ENCODE measurements around the gene ENKD1.

ENKD1 gene

DNA sequence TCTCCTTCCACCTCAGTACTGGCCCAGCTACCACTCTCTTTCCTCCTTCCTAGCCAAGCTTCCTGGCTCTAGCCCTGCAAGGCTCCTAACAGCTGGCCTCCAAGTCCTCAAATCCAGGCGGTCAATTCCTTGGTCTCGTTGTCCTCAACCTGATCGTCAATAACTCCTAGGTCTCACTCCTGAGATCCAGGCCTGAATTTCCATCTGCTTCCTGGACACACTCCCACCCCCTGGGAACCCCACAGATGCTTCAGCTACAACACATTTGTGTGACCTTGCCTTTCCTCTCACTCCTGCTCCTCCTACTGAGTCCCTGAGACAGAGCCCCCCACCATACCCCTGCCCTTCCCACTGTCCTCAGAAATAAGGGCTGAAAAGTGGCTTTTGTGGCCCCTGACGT, 2.3 kb downstream of the ENKD1 start:
- no peak for DNase-seq (ENCODE audit: low read depth in 1 of 2, low spot score in 1 of 2)

DNA sequence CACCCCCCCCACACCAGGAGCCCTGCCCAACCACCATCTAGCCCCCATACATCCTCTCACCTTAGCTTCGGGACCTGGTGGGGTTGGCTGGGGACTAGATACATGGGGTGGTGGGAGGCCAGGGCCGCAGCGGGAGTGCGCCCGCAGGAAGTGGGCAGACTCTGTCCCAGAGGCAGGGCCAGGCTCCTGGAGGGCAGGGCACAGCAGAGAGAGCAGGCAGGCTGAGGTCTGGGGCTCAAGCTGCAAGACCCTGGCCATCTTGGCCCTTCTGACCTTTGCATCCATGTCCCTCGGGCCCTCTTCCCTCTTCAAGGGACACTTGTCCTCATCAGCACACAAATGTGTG, 2.7 kb downstream of the ENKD1 start:
- DNase-seq (ENCODE audit: low read depth in 1 of 2, low spot score in 1 of 2): no peak

DNA sequence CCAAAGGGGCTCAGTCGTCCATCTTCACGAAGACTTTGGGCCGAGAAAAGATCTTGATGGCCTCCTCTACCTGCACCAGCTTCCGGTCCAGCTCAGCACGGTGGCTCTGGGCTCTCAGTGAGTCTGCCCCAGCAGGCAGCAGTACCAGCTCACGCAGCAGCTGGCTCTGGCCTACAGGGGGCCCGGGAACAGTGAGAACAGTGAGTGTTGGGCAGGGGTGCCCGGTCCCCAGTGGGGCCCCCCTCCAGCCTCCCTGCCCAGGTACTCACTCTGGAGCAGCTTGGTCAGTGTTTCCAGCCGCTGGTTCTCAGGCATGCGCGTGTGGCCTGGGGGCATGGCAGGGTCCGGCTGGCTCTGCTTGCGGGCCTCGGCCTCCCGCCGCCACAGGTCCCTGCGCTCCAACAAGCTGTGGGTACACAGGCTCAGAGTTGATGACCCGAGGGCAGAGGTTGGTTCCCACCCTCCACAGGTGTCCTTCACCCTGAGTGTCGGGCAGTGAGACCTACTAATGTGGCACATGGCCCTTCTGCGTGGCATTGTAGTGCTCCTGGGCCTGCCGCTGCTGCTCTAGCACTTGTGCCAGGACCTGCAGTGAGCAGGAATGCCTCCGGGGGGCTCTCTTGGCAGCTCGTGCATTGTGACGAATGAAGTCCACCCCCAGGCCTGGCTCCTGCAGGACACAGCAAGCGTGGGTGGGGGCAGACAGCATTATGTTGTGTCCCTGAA, 3.2 kb downstream of the ENKD1 start:
- DNase-seq (ENCODE audit: low read depth in 1 of 2, low spot score in 1 of 2): no peak

DNA sequence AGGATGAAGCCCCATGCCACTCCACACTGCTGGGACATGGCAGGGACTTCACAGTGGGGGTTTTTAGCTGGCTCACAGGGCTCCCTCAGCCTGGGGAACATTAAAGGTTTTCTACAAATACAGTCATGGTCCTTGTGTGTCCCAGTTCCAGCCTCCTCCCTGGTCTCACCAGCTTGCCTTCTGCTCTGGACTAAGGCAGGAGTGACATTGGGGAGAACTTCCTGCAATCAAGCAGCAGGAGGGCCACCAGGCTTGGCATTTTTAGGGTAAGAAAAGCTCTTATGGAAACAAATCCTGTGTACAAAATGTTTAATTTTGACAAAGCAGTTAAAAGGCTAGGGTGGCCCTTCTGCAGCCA, 3.9 kb downstream of the ENKD1 start:
- no peak for DNase-seq (ENCODE audit: low read depth in 1 of 2, low spot score in 1 of 2)

DNA sequence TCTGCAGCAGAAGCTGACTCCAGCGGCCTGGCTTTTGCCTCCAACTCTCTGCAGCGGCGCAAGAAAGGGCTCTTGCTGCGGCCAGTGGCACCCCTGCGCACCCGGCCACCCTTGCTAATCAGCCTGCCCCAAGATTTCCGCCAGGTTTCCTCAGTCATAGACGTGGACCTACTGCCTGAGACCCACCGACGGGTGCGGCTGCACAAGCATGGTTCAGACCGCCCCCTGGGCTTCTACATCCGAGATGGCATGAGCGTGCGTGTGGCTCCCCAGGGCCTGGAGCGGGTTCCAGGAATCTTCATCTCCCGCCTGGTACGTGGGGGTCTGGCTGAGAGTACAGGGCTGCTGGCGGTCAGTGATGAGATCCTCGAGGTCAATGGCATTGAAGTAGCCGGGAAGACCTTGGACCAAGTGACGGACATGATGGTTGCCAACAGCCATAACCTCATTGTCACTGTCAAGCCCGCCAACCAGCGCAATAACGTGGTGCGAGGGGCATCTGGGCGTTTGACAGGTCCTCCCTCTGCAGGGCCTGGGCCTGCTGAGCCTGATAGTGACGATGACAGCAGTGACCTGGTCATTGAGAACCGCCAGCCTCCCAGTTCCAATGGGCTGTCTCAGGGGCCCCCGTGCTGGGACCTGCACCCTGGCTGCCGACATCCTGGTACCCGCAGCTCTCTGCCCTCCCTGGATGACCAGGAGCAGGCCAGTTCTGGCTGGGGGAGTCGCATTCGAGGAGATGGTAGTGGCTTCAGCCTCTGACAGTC, 4.5 kb downstream of the ENKD1 start:
- no peak for DNase-seq (ENCODE audit: low read depth in 1 of 2, low spot score in 1 of 2)

DNA sequence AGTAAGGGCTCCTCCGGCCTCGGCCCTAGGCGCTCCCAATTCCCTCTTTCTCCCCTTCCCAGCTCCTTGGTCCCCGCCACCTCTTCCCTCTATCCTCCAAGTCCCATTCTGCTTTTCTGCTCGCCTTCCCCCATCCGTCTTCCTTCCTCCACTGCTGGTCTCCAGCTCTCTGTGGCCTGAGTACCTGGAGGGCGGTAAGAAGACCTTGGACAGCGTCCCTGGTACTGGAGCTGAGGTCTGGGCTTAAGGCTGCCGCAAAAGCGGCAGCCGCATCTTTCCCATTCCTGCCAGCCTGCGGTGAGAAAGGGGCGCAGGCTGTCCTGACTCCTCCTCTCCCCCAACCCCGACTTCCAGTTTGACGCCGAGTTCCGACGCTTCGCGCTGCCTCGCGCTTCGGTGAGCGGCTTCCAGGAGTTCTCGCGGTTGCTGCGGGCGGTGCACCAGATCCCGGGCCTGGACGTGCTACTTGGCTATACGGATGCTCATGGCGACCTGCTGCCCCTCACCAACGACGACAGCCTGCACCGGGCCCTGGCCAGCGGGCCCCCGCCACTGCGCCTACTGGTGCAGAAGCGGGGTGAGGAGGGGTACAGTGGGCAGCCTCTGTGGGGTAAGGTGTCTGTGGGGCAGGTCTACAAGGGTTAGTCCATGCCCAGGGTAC, 5.3 kb downstream of the ENKD1 start:
- no peak for DNase-seq (ENCODE audit: low read depth in 1 of 2, low spot score in 1 of 2)

DNA sequence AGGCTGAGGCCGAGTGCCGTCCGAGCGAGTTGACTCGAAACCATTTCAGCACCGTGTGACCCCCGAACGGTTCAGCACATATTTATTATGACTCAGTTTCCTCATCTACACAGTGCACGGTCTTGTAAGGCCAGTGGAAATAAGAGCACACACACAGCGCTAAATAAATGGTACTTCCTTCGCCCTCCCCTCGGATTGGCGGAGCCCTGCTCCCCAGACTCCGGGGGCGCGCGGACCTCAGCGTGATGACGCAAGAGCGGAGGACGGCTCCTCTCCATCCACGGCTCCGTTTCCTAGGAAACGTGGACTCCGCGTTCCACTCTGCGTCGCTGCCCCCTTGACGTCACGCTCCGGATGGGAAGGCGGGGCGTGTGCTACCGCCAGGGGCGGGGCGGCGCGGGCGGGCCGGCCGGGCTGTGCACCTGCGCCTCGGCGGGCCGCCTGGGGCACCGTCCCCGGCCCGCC, 6.0 kb downstream of the ENKD1 start, which contains the start of gene PARD6A:
TSS of gene PARD6A (plus strand) at position 397 of the 465 bp plus-strand sequence. CDS start 79 bp downstream, outside the sequence.
- DNase-seq (ENCODE audit: low read depth in 1 of 2, low spot score in 1 of 2): peak; percentile 86 to 92

DNA sequence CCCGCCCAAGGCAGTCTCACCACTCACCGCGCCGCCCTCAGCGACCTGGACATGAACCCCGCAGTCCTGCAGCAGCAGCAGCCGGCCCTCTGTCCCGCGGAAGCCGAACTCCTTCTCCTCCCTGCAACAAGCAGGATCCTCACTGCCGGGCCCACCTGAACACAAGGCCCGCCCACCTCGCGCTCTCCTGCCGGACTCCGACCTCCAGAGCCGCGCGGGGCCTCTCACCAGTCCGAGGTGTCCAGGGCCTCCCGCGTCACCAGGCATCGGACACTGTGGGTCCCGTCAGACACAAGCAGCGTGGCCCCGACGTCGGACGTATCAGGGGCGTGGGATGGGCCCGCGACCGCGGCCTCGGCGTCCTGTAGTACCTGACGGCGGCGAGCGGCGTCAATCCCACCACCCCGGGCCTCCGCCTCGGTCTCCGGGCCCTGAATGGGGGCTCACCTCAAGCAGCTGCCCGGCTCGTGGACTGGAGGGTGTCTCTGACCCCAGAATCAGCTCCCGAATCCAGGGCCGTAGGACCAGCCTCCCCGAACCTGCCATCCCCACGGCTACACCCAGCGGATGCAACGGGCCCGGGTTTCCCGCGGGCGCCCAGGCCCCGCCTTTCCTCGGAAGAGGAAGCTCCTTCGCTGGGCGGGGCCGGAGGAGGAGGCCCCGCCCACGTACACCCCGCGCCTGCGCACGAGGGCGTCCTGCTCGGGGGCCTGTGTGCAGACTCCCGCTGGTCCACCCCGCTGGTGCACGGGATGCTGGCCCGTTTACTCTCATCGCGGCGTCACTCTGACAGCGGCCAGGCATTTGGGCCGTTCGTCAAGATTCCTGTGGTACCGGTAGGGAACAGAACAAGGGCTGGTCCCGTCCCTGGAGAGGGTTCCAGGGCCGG, 6.6 kb downstream of the ENKD1 start, which contains the start of gene ACD:
TSS of gene ACD (minus strand) at position 586 of the 889 bp plus-strand sequence. CDS start at position 546, 40 bp downstream.
- peak; percentile 78 to 92 for DNase-seq (ENCODE audit: low read depth in 1 of 2, low spot score in 1 of 2)

DNA sequence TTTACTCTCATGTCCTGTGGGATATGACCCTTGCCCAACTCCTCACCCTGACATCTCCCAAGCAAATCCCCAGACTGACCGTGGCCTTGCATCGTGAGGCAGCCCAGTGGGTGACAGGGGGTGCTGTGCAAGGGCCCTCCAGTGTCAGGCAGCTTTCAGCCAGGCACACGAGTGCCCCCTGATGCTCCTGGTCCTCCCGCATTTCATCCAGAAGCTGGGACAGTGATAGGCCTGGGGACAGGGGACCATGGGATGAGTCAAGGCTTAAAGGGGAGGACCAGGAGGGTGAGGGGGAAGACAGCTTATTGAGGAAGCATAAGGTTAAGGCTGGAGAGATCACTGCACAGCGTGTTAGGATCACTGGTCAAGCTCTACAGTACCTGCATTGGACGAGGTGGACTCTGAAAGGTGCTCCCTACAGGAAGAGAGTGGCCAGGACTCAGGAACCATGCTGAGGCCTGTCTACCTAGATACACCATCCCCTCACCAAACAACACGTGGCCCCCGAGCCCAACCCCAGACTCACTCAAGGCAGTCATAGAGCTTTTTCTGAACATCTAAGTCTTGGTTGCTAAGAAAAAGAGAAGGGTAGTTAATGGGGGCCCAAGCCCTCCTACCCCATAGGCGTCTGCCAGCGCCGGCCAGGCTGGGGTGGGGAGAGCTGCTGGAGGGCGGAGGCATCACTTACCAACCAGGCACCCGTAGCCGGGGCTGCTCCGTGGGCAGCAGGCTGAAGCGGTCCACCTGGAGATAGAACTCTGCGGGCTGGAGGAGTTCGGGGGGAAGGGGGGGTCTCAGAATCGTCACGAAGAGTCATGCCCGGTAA, 7.5 kb downstream of the ENKD1 start:
- no peak for DNase-seq (ENCODE audit: low read depth in 1 of 2, low spot score in 1 of 2)

DNA sequence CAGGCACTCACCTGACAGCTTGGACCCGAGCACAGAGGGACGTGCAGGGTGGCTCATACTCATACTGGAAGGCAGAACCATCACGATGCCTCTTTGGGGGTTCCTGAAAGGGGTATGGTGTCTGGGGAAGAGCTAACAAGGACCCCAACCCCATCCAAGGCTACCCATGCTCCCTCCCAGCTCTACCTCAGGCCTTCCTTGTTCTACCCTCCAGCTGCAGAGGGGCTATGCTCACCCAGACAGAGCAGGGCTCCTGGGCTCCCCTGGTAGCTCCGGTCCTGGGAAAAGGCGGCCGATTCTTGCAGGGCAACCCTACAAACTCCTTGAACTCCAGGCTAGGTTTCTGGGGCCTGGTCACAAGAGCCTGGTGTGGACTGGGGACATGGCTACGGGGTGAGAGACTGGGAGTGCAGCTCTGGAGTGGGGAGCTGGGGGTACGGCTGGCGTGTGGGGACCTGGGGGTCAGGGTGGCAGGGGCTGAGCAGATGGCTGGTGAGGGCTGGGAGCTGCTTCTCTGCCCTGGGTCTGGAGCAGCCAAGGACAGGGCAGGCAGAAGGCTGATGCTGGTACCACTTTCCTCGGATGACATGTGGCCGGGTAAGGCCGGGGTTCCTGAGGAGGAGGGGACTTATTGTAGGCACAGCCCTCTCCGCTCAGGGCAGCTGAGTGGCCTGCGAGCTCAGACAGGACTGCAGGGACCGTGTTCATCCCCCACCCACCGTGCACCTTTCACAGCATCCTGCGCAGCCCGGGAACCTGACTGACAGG, 8.6 kb downstream of the ENKD1 start:
- DNase-seq (ENCODE audit: low read depth in 1 of 2, low spot score in 1 of 2): no peak

DNA sequence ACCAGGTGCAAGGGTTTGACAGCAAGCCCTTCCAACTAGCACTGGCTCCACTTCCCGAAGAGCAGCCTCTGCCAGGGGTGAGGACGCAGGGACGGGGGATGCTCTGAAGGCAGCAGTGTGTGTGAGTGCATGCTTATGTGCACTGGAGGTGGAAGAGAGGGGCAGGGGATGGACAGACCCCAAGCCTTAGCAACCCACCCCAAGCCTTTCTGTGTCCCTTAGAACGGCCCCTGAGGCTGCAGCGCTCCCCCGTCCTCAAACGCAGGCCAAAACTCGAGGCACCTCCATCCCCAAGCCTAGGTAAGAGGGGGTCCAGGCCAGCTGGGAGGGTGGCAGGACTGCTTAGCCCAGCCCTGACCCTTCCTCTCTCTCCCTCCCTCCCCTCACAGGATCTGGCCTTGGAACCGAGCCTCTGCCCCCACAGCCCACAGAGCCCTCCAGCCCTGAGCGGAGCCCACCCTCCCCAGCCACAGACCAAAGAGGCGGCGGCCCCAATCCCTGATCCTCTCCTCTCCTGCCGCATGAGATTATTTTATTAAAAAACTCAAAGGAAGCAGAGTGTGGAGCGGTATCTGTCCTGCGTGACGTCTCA, 9.4 kb downstream of the ENKD1 start:
- no peak for DNase-seq (ENCODE audit: low read depth in 1 of 2, low spot score in 1 of 2)

DNA sequence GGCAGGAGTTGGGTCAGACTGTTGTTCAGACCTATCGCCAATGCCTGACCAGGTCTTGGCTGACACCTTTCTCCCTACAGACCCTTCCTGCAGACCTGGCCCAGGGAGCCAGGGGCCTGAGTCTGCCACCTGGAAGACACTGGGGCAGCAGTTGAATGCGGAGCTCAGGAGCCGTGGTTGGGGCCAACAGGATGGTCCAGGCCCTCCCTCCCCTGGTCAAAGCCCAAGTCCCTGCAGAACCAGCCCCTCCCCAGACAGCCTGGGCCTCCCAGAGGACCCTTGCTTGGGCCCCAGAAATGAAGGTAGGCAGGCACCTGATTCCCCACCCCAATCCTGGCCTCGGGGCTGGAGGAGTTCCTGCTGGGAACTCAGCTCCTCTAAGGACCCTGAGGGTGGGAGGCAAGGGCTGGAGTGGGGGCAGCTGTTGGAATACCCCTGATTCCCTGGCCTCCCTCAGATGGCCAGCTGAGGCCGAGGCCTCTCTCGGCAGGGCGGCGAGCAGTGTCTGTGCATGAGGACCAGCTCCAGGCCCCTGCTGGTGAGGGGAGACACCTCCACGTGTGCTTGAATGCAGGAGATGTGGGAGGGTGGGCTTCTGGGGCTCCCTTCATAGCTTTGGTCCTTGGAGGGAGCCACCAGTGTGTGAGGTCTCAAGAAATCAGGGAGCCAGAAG, 10.1 kb downstream of the ENKD1 start:
- DNase-seq (ENCODE audit: low read depth in 1 of 2, low spot score in 1 of 2): no peak

DNA sequence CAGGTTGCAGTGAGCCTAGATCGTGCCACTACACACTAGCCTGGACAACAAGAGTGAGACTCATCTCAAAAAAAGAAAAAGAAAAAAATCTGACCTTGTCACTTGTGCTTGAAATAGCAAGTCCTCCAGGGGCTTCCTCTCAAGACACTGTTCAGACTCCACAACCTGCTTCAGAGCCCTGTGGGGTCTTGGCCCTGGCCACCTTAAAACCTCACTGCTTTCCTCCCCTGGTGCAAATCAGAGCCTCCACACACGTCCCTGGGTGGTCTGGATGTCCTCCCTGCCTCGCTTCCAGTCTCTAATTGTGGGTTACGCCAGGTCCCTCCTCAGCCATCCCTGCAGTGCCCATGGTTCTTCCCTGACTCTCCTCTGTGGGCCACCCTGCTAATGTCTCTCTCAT, 11.2 kb downstream of the ENKD1 start:
- DNase-seq (ENCODE audit: low read depth in 1 of 2, low spot score in 1 of 2): no peak

DNA sequence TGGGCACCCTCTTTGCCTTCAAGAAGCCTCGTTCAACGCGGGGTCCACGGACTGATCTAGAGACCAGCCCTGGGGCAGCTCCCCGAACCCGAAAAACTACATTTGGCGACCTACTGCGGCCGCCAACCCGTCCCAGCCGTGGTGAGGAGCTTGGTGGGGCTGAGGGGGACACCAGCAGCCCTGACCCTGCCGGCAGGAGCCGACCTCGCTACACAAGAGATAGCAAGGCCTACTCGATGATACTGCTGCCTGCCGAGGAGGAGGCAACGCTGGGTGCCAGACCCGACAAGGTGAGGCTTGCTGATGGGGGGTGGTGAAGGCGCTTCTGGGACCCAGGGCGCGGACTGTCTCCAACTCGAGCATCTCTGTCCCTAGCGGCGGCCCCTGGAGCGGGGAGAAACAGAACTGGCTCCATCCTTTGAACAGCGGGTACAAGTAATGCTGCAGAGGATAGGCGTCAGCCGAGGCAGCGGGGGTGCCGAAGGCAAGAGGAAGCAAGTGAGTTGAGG, 12.1 kb downstream of the ENKD1 start:
- no peak for DNase-seq (ENCODE audit: low read depth in 1 of 2, low spot score in 1 of 2)

DNA sequence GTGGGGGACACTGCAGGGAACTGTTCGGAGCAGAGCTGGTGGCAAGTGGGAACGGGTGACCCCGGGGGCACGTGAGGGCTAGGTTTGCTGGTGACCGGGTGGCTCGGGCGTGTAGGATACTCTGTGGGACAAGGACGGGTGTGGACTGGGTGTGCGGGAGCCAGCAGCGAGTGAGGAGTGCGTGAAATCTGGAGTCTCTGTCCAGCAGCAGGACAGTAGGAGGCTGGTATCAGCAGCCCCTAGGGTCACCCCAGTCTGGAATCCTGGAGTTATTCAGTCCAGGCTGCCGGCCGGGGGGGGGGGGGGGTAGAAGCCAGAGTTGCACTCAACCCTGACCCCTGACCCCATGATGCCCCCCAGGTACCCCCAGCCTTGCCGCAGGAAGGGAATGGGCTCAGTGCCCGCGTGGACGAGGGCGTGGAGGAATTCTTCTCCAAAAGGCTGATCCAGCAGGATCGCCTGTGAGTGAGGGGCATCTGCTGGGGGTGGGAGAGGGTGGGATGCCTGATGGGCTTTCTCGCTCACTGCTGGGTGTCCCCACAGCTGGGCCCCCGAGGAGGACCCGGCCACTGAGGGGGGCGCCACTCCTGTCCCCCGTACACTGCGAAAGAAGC, 12.7 kb downstream of the ENKD1 start:
- DNase-seq (ENCODE audit: low read depth in 1 of 2, low spot score in 1 of 2): no peak

DNA sequence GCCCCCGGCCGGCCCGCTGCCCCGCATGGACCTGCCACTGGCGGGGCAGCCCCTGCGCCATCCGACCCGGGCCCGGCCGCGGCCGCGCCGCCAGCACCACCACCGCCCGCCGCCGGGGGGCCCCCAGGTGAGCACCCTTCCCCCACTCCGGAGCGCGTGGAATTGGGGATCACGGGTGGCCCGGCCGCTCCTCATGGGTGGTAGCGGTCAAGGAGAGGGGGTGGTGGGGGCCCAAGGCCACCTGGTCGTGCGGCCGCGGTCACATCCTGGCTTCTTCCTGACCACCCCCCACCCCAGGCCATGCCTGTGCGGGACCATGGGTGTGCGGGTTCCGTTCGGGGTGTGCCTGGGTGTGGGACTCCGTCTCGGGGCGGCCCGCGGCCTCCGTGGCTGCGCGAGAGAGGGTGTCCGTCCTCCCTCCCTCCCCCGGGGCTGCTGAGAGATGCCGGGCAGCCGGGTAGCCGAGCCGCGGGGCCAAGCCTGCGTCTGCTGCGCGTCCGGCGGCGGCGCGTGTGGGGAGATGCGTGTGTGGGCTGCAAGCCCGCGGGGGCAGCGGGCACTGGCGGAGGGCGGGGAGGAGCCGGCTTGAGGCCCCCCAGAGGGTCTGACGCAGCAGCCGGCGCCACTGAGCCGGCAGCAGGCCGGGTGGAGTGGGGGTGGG, 13.3 kb downstream of the ENKD1 start:
- DNase-seq (ENCODE audit: low read depth in 1 of 2, low spot score in 1 of 2): no peak

DNA sequence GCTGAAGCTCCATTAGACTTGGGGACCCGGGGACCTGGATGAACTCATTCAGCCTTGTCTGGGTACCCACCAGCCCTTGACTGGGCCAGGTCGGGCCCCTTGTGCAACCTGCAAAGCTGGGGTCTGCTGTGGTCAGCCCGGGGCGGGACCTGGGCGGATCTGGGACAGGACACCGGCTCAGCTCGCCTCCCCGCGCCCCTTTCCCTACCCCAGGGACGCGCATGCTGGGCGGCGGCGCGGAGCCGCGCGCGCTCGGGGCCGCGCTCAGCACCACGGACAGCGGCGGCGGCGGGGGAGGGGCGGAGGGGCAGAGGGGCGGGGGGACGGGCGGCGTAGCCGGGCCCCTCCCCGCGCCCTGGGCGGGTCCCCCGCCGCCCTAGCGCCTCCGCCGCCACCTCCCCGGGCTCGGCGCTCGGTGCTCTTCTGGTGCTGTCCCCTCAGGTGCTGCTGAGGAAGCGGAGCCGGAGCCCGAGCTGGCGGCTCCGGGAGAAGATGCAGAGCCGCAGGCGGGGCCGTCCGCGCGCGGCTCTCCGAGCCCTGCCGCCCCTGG, 13.9 kb downstream of the ENKD1 start:
- no peak for DNase-seq (ENCODE audit: low read depth in 1 of 2, low spot score in 1 of 2)
